Measurements from ENCODE around the gene KCND1.

- no peak for TF ChIP-seq CTCF (optimal IDR thresholded peaks at IDR 0.05 in 1 of 3, IDR thresholded peaks at IDR 0.05 in 1 of 3, conservative IDR thresholded peaks at IDR 0.05 in 1 of 3; ENCODE audit: extremely low read depth in 1 of 3, insufficient read depth in 2 of 3, low read length in 3 of 3)
- TF ChIP-seq EZH2 (IDR thresholded peaks at IDR 0.05; ENCODE audit: low read length), result no peak
These were observed 50.9 kb downstream of the KCND1 start for GRCh38 chrX:48920718-48921104.

All from keratinocyte (primary cell).